C4-2B (cell line): ENCODE results near the gene CD47.

Source experiments
- CTCF ChIP-seq: fragments of 450-650 bp; conservative IDR thresholded peaks from 2 replicates; pipeline ENCODE4 v1.5.1; 2017; ENCODE audit warnings: mild to moderate bottlenecking
- ZFX ChIP-seq: fragments of 450-650 bp; IDR thresholded peaks from 2 replicates; pipeline ENCODE4 v1.6.1; 2017

DNA sequence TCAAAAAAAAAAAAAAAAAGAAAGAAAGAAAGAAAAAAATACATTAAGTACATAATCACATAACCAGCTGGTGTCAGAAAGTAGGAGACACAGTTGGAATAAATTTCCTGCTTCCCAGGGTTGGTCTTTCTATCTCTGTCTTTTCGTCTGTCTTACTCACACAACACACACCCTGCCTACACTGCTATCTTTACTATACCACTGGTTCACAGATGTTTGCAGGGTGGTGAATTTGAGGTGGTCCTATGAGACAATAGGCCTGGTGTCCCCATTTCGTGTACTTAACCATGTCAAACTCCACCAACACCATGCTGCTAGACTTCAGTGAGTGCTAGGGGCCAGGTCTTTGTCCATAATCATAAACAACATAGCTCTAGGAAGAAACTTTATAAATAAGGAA, 17.6 kb upstream of the CD47 start:
- TF ChIP-seq CTCF (no peak), ZFX (no peak)
